Gastroesophageal sphincter (tissue), 4 donors: ENCODE results near the gene PAM. TPM values are rescaled to one million over a fixed set of nuclear protein-coding genes. Genes with fewer than 3 reads are reported as not detected.

ENCODE experiments used
- ATAC-seq: fragments of 150-250 bp; one replicate; pipeline ENCODE4 v1.9.1; 2016; ENCODE audit warnings: mild to moderate bottlenecking, moderate library complexity
- H3K27ac ChIP-seq, 4 donors: fragments of 200-600 bp; sonication (generic) in 3 of 4; 1 replicate in 3 of 4; 2 replicates in 1 of 4; pipeline ENCODE4 v1.5.1; 2016 to 2019
- H3K27me3 ChIP-seq: fragments of 200-600 bp; sonication (generic); one replicate; pipeline ENCODE4 v1.5.1; 2019
- H3K36me3 ChIP-seq, 2 donors: fragments of 200-600 bp; sonication (generic); one replicate each; pipeline ENCODE4 v1.5.1; 2019; ENCODE audit warnings: control low read depth in 1 of 2
- H3K4me1 ChIP-seq, 3 donors: fragments of 200-600 bp; sonication (generic); 1 replicate in 2 of 3; 2 replicates in 1 of 3; pipeline ENCODE4 v1.5.1; 2016 to 2019; ENCODE audit warnings: control low read depth in 2 of 3
- H3K4me3 ChIP-seq, 2 donors: fragments of 200-600 bp; sonication (generic); one replicate each; pipeline ENCODE4 v1.5.1; 2019; ENCODE audit warnings: mild to moderate bottlenecking in 1 of 2, moderate library complexity in 1 of 2
- H3K9me3 ChIP-seq, 3 donors: fragments of 200-600 bp; sonication (generic); one replicate each; pipeline ENCODE4 v1.5.1; 2017 to 2019; ENCODE audit warnings: control low read depth in 2 of 3
- CTCF ChIP-seq, 4 experiments: fragments of 200-600 bp in 2 of 4; fragments of 450-650 bp in 2 of 4; sonication (generic) in 1 of 4; IDR thresholded peaks; one replicate each; pipeline ENCODE4 v1.5.1; 2017 to 2019; ENCODE audit warnings: antibody characterized with exemption in 4 of 4, mild to moderate bottlenecking in 2 of 4, moderate library complexity in 2 of 4
- EP300 ChIP-seq: sonication (generic); formaldehyde crosslinking; IDR thresholded peaks from one replicate; pipeline ENCODE4 v1.6.1; 2017; ENCODE audit warnings: antibody characterized with exemption, mild to moderate bottlenecking
- POLR2A ChIP-seq, 2 donors: fragments of 450-650 bp; IDR thresholded peaks; one replicate each; pipeline ENCODE4 v1.6.1; 2017; ENCODE audit warnings: antibody characterized with exemption in 2 of 2, mild to moderate bottlenecking in 2 of 2, moderate library complexity in 1 of 2
- POLR2AphosphoS5 ChIP-seq: sonication (generic); formaldehyde crosslinking; IDR thresholded peaks from one replicate; pipeline ENCODE4 v1.6.1; 2017; ENCODE audit warnings: antibody characterized with exemption
- WGBS, 2 donors: methylation state at CpG; one replicate each; pipeline ENCODE4 v1.1.5; 2018; ENCODE audit warnings: low coverage in 1 of 2; 5-methylcytosine and 5-hydroxymethylcytosine counted together
- total RNA-seq, 4 donors: library from RNA; depleted of rRNA; stranded (reverse); fragments of >200 nt; gene quantifications; one replicate each; pipeline ENCODE4 v1.1.0, GENCODE V29; 2016

Gene PAM
- total RNA-seq, 4 donors from 2014 or later: 247 to 404 (median 311) TPM

DNA sequence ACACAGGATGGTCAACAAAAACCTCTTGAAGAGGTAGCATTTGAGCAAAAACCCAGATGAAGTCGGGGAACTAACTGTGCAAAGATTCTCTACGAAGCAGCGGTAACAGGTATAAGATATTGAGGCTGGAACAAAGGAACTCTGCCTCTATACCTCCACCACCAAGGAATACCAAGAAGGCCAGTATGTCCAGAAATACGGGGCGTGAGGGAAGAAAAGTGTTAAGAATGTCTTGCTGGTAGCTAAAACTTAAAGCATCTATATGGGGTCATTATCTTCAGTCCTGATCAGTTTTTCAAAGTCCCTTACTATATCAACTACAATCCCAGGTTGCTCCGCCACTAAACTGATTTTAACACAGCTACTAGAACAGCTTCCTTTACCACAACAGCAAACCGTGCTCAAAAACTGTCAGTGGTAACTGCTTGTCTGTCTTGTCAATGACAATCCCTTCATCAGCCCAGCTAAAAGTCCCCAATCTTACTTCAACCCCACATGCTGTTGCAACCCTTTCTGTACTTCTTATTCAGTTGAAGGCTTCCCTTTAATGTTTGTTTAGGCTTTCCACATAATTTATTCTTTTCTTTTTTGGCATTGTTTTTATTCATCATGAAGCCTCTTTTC lies 9.4 kb downstream of the PAM start:
- TF ChIP-seq POLR2AphosphoS5 (no peak), POLR2A (IDR thresholded peaks at IDR 0.05) (no peak), CTCF (IDR thresholded peaks at IDR 0.05) (no peak), EP300 (no peak)
- Histone ChIP-seq H3K4me3 (no peak overlapping the region), H3K27me3 (no peaks in the 10 kb centered on the region), H3K4me1 (peaks cover 0 to 40% (median 4%) of the 10 kb centered on the region in 3 donors), H3K27ac (no peak overlapping the region), H3K36me3 (no peaks in the 10 kb centered on the region), H3K9me3 (no peaks in the 10 kb centered on the region)
- WGBS, 2 donors: 88 to 93% methylated on average over 5 to 7 of the region's 7 CpGs
- ATAC-seq: no peak

DNA sequence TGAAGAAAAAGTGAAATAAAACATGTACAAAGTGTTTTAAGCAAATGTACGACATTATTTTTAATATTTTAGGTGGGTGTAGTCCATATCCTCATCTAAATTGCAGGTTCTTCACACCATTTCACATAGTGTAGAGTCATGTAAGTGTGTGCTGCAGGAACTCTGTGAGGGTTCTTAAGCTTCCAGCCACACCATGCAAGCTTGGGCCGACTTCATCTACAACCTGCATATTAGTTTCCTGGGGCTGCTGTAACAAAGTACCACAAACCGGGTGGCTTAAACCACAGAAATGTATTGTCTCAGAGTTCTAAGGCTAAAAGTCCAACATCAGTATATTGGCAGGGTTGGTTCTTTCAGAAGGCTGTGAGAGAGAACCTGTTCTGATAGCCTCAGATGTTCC lies 10.2 kb downstream of the PAM start:
- H3K27ac ChIP-seq: no peak overlapping the region
- no peak for TF ChIP-seq EP300
- no peak for TF ChIP-seq POLR2AphosphoS5
- TF ChIP-seq POLR2A (IDR thresholded peaks at IDR 0.05): no peak
- no peak for TF ChIP-seq CTCF (IDR thresholded peaks at IDR 0.05)
- H3K36me3 ChIP-seq: no peaks in the 10 kb centered on the region
- no peak for ATAC-seq
- H3K27me3 ChIP-seq: no peaks in the 10 kb centered on the region
- 81 to 97% methylated on average over 2 to 3 of the region's 3 CpGs for WGBS, 2 donors
- H3K9me3 ChIP-seq: no peaks in the 10 kb centered on the region
- no peak overlapping the region for H3K4me3 ChIP-seq
- peaks cover 0 to 31% (median 4%) of the 10 kb centered on the region in 3 donors for H3K4me1 ChIP-seq

DNA sequence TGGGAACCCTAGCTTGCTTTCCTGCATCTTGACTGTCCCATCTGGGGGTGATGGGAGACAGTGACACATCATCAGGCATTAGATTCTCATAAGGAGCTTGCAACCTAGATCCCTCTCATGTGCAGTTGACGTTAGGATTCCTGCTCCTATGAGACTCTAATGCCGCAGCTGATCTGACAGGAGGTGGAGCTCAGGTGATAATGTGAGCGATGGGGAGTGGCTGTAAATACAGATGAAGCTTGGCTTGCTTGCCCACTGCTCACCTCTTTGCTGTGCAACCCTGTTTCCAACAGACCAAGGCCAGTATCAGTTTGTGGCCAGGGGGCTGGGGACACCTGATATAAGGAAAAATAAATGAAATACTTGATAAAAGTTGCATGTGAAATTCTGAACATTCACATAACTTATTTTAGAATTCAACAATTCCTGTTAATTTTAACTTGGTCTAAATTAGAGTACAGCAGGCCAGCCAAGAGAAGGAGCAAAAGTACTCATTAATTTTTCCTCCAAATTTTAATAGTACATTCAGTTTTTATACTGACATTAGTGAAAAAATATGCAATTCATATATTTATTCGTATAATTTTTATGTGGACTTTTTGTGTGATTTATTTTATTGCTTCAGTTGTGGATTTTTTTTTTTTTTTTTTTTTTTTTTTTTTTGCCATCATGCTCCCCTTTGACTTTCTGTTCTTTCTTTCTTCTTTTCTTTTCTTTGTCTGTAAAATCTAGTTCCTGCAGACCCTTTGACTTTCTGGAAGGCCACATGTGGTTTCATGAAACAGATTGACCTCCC lies 11.4 kb downstream of the PAM start:
- no peaks in the 10 kb centered on the region for H3K9me3 ChIP-seq
- peaks cover 0 to 28% (median under 1%) of the 10 kb centered on the region in 3 donors for H3K4me1 ChIP-seq
- H3K27ac ChIP-seq: no peak overlapping the region
- H3K4me3 ChIP-seq: no peak overlapping the region
- no peaks in the 10 kb centered on the region for H3K27me3 ChIP-seq
- 92% methylated on average over 1 to 3 of the region's 4 CpGs for WGBS, 2 donors
- no peaks in the 10 kb centered on the region for H3K36me3 ChIP-seq
- no peak for TF ChIP-seq EP300
- no peak for TF ChIP-seq POLR2AphosphoS5
- TF ChIP-seq CTCF (IDR thresholded peaks at IDR 0.05): no peak
- no peak for TF ChIP-seq POLR2A (IDR thresholded peaks at IDR 0.05)
- no peak for ATAC-seq

- 93 to 100% methylated on average over 2 of the region's 2 CpGs for WGBS, 2 donors
- no peak for TF ChIP-seq CTCF (IDR thresholded peaks at IDR 0.05)
- TF ChIP-seq EP300: no peak
- no peak for TF ChIP-seq POLR2AphosphoS5
- TF ChIP-seq POLR2A (IDR thresholded peaks at IDR 0.05): no peak
- ATAC-seq: no peak
- no peak overlapping the region for H3K27ac ChIP-seq
- no peaks in the 10 kb centered on the region for H3K9me3 ChIP-seq
- H3K4me3 ChIP-seq: no peak overlapping the region
- no peaks in the 10 kb centered on the region for H3K36me3 ChIP-seq
- H3K27me3 ChIP-seq: no peaks in the 10 kb centered on the region
- H3K4me1 ChIP-seq: peaks cover 0 to 24% (median 6%) of the 10 kb centered on the region in 3 donors
Observed at GRCh38 chr5:102767862-102768261, 12.8 kb downstream of the PAM start.

DNA sequence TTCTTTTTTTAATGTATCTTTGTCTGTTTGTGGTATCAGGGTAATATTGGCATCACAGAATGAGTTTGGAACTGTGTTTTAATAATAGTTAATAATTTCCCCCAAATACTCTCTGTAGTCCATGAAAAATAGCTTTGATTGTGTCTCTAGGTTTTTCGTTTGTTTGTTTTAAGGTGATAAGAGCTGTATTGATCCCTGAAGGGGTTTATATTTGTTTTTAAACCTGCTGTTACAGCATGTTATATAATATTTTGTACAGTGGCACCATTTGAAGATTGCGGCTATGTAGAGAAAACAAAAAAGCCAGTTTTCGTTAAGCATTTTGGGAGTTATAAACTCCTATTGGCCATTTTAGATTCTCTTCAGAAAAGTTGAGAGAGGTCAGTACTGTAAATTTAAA lies 15.7 kb downstream of the PAM start:
- no peak overlapping the region for H3K4me3 ChIP-seq
- 95 to 100% methylated on average over 2 to 3 of the region's 3 CpGs for WGBS, 2 donors
- no peaks in the 10 kb centered on the region for H3K36me3 ChIP-seq
- no peak overlapping the region for H3K27ac ChIP-seq
- peaks cover 0 to 18% (median 6%) of the 10 kb centered on the region in 3 donors for H3K4me1 ChIP-seq
- H3K9me3 ChIP-seq: no peaks in the 10 kb centered on the region
- no peak for ATAC-seq
- no peak for TF ChIP-seq EP300
- TF ChIP-seq POLR2AphosphoS5: no peak
- TF ChIP-seq CTCF (IDR thresholded peaks at IDR 0.05): no peak
- no peak for TF ChIP-seq POLR2A (IDR thresholded peaks at IDR 0.05)
- no peaks in the 10 kb centered on the region for H3K27me3 ChIP-seq
